Activated CD4-positive, alpha-beta T cell treated with anti-CD3 and anti-CD28 coated beads, Interleukin-2, Interleukin-4, amounts not matched to agents 100 ng/mL and 50 ng/mL, durations not matched to agents 16 hours and 8 hours (primary cell): Measurements from ENCODE around the gene KLK11.

Experiments used
- DNase-seq: peaks from one replicate; pipeline ENCODE4 v3.0.0-alpha.2; 2020; ENCODE audit warnings: low spot score

Gene KLK11, protein sequence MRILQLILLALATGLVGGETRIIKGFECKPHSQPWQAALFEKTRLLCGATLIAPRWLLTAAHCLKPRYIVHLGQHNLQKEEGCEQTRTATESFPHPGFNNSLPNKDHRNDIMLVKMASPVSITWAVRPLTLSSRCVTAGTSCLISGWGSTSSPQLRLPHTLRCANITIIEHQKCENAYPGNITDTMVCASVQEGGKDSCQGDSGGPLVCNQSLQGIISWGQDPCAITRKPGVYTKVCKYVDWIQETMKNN

DNA sequence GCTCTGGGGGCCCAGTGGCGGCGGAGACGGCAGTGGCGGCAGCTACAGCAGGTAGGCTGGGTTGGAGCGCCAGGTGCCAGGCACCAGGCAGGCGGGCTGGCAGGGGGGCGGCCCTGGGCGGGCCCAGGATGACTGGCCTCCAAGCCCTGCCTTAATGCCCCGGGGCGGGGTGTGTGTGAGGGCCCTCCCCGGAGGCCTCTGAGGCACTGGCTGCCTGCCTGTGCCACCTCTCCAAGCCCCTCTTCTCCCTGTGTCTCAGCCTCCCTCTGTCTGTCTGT lies at the start of gene KLK11:
Gene KLK11 (minus strand): TSS at position 63 of the 278 bp plus-strand sequence. CDS start 985 bp downstream, outside the sequence.
- no peak for DNase-seq

DNA sequence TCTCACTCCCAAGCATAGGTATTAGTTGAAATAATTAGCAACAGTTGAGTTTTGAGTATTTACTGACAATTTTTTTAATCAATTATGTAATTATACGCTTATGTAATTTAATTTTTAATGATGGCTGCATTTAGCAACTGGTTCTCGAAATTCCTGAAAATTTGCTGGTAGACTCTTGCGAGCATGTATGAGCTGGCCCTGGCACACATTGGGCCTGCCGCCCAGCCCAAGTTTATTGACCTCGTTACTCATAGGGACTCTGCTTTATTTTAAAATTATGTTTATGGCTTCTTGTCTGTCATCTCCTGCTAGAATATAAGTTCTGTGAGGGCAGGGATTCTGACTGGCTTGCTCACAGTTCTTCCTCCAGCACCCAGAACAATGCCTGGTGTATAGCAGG lies 49.6 kb upstream of the KLK11 start:
- no peak for DNase-seq

DNA sequence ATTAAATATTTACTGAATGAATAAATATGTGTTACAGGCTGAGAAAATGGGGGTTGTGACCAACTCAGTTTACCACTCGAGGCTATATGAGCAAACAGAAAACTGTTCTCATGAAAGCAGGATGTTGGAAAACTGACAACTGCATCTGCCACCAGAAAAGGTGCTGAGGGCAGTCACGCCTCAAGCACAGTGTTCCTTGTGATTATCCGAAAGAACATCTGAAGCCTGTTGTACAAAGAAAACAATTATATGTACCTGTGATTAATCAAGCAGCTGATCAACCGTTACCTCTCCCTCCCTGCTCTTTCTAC lies 44.6 kb upstream of the KLK11 start:
- DNase-seq = no peak

GRCh38 chr19:51070334-51071094 lies 44.1 kb upstream of the KLK11 start:
- DNase-seq = no peak

GRCh38 chr19:51066393-51067186 lies 40.2 kb upstream of the KLK11 start:
- DNase-seq = no peak

DNA sequence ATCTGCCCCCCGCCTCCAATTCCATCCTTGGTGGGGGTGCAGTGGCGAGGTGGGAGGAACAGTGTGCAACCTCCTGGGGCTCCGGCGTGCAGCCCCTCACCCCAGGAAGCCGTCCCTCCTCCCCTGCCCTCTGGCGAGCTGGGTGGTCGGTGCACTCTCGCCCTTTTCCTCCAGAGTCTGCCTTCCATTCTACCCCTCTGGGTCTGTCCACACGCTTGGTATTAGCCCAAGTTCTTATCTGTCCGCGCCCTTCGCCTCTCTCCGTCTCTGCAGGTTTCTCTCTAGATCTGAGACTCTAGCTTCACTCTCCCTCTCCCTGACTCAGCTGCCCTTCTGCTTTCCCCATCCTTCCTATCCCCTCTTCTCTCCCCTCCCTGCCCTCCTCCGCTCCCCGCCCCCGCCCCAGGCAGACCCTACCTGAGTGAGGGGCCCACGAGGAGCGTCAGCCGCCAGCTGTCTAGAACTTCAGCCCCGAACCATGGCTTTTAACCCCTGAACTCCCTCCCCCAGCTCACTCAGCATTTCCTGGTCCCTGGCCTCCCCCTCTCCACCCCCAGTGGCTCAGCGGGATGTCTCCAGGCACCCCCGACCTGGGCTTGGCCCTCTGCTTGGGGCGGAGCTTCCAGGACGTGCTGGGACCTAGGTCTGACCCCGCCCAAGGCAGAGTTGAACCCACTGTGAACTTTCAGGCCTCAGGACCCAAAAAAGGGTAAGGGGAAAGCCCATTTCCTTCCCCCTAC lies 39.0 kb upstream of the KLK11 start:
- no peak for DNase-seq

DNA sequence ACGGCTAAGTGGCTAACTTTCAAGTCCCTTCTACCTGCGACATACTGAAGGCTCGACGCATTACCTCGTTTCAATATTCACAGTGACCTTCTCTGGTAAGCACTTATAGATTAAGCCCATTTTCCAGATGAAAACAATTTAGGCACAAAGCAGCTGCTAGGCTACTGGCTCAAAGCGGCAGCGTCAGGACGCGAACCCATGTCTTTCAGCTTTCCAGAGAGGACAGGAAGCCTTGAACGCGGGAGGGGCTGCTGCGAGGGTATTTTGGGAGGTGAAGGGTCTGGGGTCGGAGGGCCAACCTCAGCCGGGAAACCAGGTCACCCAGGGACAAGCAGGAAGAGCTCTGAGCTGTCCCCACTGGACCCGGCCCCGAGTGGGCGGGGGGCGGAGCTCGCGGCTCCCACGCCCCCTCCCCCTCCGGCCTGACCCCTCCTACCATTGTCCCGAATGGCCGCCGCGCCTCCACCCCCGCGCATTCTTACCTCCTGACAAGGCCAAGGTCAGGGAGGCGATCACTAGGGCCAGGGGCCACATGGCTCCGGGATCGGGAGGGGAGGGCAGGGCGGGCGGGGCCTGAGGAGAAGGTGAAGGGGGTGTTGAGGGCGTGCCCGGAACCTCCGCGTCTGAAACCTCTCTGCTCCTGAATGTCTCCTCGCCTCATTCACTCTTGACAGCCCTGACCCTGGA lies 38.3 kb upstream of the KLK11 start, which contains the start of gene KLK13:
Gene KLK13 (minus strand): TSS at position 559 of the 687 bp plus-strand sequence. CDS start 25 bp downstream, at position 534.
- no peak for DNase-seq

GRCh38 chr19:51063664-51064063 lies 37.2 kb upstream of the KLK11 start:
- DNase-seq = no peak

- no peak for DNase-seq
Observed at GRCh38 chr19:51060973-51061372, 34.6 kb upstream of the KLK11 start.

DNA sequence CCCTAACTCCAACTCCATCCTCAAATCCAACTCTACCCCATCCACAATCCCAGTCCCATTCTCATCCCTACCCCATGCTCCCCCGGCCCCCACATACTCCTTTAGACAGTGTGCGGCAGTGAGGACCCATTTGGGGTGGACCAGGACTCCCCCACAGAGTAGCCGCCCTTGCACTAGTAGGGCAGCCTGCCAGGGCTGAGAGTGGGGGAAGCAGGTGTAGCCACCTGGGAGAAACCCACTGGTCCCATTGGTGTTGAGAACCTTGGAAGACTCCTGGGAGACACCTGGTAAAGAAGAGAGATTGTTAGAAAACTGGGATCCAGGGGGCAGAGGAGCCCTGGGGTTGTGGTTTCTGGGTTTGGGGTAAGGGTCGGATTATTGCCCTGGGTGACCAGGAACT lies 33.9 kb upstream of the KLK11 start:
- no peak for DNase-seq

- no peak for DNase-seq
Observed at GRCh38 chr19:51059715-51060114, 33.3 kb upstream of the KLK11 start.

DNA sequence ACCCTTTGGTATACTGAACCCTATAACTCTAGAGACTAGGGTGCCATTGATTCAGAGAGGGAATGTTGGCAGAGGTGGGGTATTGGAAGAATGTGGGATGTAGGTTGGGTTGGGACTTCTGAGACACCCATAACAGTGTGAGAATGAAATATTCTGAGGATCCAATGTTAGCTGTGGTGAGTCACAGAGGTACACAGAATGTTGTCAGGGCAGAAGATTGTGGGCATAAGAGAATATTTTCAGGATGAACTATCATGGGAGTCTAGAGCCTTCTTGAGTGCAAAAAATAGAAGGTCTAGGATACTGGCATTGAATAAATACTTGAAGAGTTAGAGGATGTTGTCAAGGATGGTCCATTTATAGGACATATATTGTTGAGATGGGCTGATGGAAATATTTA lies 29.4 kb upstream of the KLK11 start:
- DNase-seq = no peak

DNA sequence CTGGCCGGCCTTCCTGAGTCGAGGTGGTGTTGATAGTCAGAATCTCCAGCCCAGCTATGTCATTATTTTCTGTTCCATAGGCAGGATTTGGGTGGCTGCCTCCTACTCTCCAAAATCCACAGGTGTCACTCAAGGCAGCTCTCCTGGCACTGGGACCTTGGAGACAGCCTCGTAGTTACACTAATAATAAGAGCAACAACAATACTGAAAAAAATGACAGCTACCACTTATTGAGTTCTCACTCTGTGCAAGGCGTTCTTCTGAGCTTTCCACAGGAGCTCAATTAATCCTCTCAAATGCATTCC lies 20.6 kb upstream of the KLK11 start:
- no peak for DNase-seq

DNA sequence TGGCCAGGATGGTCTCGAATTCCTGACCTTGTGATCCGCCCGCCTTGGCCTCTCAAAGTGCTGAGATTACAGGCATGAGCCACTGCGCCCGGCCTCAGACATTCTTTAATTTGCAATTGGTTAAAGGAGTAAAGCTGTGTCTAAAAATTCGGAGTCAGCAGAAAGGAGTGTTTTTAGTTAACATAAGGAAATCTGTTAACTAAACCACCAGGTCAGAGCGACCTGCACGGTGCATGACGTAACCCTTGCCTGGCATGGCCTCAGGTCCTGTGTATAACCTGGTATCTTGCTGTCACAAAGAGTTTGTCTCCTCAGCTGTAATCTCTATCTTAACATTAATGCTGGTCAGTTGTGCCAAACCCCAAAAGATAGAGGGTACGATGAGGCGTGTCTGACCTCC lies 17.9 kb upstream of the KLK11 start:
- DNase-seq = no peak

DNA sequence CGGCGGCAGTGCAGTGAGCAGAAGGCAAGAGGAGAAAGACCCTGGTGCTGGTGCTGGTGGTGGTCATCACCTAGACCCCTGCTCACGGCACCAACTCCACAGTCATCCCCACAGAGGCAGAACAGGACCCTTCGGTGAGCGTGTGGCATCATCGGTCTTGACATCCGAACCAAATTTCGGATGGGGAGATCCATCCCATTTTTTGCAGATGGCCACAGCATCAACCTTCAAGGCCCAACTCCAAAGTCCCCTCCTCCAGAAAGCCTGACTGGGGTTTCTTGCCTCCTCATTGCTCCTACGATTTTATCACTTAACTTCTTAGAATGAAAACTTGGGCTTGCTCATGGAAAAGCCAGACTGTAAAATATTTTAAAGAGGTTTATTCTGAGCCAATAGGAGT lies 17.1 kb upstream of the KLK11 start:
- no peak for DNase-seq

DNA sequence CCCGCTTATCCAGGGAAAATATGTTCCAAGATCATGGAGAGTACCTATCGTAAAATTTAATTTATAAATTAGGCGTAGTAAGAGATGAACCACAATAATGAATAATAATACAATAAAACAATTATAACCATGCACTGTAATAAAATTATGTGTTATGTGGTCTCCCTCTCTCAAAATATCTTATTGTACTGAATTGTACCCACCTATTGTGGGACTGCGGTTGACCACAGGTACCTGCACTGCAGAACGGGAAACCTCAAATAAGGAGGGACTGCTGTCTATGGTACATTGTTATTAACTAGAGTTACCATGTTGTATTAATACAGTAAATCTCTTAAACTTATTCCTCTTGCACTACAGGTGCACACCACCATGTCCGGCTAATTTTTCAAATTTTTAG lies 13.7 kb upstream of the KLK11 start:
- DNase-seq = no peak

- DNase-seq = no peak
Observed at GRCh38 chr19:51036519-51036918, 10.1 kb upstream of the KLK11 start.

GRCh38 chr19:51034704-51035103 lies 8.3 kb upstream of the KLK11 start, which contains the start of gene KLK12:
KLK12 (minus strand) TSS chr19:51035002; CDS start chr19:51034621, 381 bp downstream.
- no peak for DNase-seq

DNA sequence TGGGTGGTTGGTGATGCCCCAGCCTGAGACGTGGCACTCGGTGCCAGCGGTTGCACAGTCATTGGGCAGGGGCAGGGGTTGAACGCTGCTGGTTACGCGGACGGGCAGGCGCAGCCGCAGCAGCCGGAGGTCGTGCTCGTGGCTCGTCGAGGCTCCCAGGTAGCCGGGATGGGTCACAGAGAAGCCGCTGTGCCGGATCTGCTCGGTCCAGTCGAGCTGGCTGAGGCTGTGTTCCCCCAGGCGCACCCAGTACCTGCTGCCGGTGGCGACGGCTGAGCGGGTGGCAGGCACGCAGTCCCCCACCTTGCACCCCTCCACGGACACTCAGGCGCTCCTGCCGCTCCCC lies 5.4 kb upstream of the KLK11 start:
- DNase-seq = no peak

DNA sequence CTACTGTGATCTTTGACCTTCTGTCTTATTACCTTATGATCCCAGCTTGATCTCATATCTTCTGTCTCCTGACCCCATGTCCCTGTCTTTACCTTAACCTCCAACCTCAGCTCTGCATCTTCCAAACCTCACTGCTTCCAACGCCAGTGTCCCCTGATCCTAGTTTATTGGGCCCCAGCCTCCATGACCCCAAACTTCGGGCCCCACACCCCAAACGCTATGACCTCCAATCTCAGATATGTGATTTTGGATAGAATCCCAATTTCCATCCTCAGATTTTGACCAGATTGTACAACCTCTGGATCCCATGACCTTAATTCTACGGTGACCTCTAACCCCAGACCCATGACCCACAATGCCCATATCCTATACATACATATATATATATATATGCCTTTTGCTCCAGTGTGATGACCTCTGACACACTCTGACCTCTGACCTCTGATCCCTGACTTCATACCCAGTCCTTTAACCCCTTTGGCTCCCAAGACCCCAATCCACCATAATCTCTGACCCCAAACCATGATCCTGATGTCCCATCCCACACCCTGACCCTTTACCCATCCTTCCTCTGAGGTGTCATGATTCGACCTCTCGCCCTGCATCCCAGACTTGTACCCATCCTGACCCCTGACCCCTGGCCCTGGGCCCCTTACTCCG lies 4.9 kb upstream of the KLK11 start:
- DNase-seq = no peak

- DNase-seq = no peak
Observed at GRCh38 chr19:51030631-51031030, 4.2 kb upstream of the KLK11 start.

DNA sequence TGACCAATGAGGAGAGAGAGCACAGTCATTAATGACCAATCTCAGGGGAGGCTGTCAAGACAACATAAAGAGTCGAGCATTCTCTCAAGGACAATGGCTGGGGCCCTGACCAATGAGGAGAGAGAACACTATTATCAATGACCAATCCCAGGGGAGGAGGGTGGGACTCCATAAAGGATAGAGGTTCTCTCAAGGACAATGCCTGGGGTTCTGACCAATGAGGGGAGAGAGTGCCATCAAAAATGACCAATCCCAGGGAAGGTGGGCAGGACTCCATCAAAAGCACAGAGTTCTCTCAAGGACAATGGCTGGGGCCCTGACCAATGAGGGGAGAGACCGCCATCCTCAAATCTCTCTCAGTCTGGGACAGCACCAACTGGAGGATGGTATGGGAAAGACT lies 3.3 kb upstream of the KLK11 start:
- no peak for DNase-seq
